IPS-20b (cell line): ENCODE measurements around the gene EPHA4.
"Not testable (repeated sequence)": the region's sequence is repeated elsewhere in the genome, so short reads cannot be mapped to it uniquely, and the experiment has no call there.

ENCODE experiments used
- H3K27ac ChIP-seq: one replicate; pipeline ENCODE4 v1.5.1; 2013; ENCODE audit warnings: low read length
- H3K27me3 ChIP-seq: 2 replicates; pipeline ENCODE4 v1.6.1; 2013; ENCODE audit warnings: mild to moderate bottlenecking, low read length, inconsistent platforms; ENCODE audit not compliant: insufficient read depth
- H3K36me3 ChIP-seq: 2 replicates; pipeline ENCODE4 v1.6.1; 2013; ENCODE audit warnings: low read depth, mild to moderate bottlenecking, inconsistent platforms, low read length, moderate library complexity; ENCODE audit not compliant: insufficient read depth
- H3K4me1 ChIP-seq: 2 replicates; pipeline ENCODE4 v1.6.1; 2013; ENCODE audit warnings: mild to moderate bottlenecking, control low read depth, inconsistent platforms, low read length, moderate library complexity; ENCODE audit not compliant: insufficient read depth
- H3K4me3 ChIP-seq: 2 replicates; pipeline ENCODE4 v1.5.1; 2013; ENCODE audit warnings: mild to moderate bottlenecking, low read length, inconsistent platforms
- H3K9ac ChIP-seq: 2 replicates; pipeline ENCODE4 v1.6.1; 2013; ENCODE audit warnings: low read depth, mild to moderate bottlenecking, inconsistent platforms, low read length, moderate library complexity
- H3K9me3 ChIP-seq: 2 replicates; pipeline ENCODE4 v1.6.1; 2013; ENCODE audit warnings: mild to moderate bottlenecking, low read depth, low read length, inconsistent platforms; ENCODE audit not compliant: insufficient read depth

Gene EPHA4

DNA sequence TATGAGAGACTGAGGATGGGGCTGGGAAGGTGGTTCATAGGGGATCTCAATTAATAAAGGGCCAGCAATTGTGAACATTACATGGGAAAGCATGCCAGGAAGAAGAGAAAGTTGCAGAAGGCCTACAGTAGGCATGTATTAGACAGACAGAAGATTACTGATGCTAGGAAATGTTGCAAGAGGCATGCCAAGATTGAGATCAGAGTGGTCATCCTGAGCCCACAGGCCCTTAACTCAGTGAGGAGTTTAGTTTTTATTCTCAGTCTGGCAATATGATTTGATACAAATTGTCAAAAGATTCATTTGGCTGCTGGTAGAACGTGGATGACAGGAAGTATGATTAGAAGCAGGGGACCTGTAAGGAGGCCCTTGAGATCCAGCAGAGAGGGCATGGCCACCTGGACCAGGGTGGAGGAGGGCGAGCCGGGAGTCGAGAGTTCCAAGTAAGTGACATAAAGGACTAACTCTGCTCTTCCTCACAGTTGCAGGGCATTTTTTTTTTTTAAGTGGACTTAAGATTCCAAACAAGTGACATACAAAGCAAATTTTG is 54.9 kb downstream of the EPHA4 start:
- no peak overlapping the region for H3K4me3 ChIP-seq
- H3K9ac ChIP-seq: no peak overlapping the region
- no peaks in the 10 kb centered on the region for H3K9me3 ChIP-seq
- H3K27me3 ChIP-seq: no peaks in the 10 kb centered on the region
- H3K27ac ChIP-seq: no peak overlapping the region
- H3K4me1 ChIP-seq: peaks cover 20% of the 10 kb centered on the region
- H3K36me3 ChIP-seq: no peaks in the 10 kb centered on the region

GRCh38 chr2:221515864-221516263 is 56.2 kb downstream of the EPHA4 start:
- Histone ChIP-seq H3K9ac (no peak overlapping the region), H3K9me3 (no peaks in the 10 kb centered on the region), H3K4me1 (peaks cover 20% of the 10 kb centered on the region), H3K4me3 (no peak overlapping the region), H3K27ac (no peak overlapping the region), H3K36me3 (no peaks in the 10 kb centered on the region), H3K27me3 (no peaks in the 10 kb centered on the region)

DNA sequence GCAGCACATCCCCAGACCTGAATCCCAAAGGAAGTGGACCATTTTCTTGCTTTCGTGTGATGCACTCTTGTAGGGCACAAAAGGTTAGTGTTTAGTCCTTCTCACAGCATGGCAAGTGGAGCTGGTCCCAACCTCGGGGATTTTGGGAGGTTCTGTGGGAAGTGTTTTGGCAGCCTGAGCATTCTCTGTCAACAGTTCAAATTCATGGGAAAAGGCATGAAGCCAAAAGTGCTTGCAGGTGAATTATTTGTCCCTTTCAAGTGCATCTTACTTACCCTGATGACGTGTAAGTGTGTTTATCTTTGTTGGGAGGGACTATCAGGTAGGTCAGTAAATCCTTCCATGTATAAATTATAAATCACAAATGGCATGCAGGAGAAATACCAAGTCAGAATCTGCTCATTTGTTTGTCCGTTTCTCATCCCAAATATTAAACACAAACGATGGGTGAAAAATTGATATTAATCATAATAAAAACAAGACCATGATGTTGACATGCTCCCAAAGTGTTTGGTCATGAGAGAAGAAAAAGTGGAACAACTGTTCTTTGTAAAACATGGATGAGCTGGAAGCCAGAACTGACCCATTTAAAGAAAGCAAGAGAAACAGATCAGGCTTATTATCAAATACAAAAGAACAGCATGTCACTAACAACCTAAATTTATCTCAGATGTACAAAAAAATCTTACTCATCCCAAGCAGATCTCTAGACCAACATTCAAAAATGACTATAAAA is 57.6 kb downstream of the EPHA4 start:
- Histone ChIP-seq H3K27ac (no peak overlapping the region), H3K36me3 (no peaks in the 10 kb centered on the region), H3K27me3 (no peaks in the 10 kb centered on the region), H3K9ac (no peak overlapping the region), H3K4me3 (no peak overlapping the region), H3K4me1 (peaks cover 14% of the 10 kb centered on the region), H3K9me3 (no peaks in the 10 kb centered on the region)

DNA sequence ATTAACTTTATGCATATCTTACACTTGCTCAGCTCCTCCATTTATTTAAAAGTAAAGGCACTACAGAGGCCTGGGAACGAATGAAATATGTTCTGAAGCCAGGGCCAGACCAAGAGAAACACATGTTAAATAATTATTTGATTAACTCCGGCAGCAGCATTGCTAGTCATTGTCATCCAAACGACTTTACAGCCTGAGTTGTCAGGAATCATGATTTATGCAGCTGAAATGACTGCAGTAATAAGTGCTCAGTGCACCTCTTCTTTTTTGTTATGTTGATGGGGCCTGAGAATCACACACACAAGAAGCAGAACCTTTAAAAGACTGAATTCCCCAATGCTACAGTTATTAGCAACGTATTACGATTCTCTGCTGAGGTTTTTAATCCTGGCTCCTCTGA is 58.9 kb downstream of the EPHA4 start:
- H3K9ac ChIP-seq: no peak overlapping the region
- peaks cover 11% of the 10 kb centered on the region; the same call in 1 of the 2 replicates for H3K4me1 ChIP-seq

DNA sequence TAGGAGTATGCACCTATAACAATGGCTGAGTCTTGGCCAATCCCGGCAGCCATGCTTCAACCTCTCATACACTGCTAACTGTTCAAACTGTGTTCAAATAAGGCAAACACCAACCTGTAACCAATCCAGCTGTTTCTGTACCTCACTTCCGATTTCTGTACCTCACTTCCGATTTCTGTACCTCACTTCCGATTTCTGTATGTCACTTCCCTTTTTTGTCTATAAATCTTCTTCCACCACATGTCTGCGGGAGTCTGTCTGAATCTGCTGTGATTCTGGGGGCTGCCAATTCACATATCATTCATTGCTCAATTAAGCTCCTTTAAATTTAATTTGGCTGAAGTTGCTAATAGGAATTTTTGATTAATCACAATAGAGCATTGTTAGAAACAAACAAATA is 60.8 kb downstream of the EPHA4 start:
- not testable (repeated sequence) for H3K27me3 ChIP-seq, H3K4me3 ChIP-seq, H3K9me3 ChIP-seq, H3K9ac ChIP-seq, H3K36me3 ChIP-seq, H3K27ac ChIP-seq
- H3K4me1 ChIP-seq: peaks cover 11% of the 10 kb centered on the region; the same call in 1 of the 2 replicates

More for the DNA sequence above, 58.9 kb downstream of the EPHA4 start:
- Histone ChIP-seq H3K36me3 (no peaks in the 10 kb centered on the region), H3K4me3 (no peak overlapping the region), H3K9me3 (no peaks in the 10 kb centered on the region), H3K27me3 (no peaks in the 10 kb centered on the region), H3K27ac (no peak overlapping the region)

DNA sequence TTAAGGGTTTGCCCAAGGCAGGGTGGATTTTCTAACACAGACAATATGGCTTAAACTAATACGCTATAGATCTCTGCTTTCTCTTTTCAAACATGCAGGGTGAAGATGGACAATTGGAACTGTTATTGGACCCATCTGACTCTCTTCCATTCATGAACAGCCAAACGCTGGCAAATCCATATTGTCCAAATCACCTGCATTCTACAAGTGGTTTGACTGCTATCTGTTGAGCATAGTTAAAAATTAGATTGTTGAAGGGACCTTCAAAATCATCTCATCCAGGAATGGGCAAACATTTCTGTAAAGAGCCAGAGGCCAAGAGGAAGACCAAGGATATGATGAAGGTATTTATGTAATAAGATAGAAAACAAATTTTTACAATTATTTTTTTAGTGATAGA is 65.6 kb downstream of the EPHA4 start:
- no peak overlapping the region for H3K4me3 ChIP-seq

GRCh38 chr2:221505605-221506004 is 66.5 kb downstream of the EPHA4 start:
- Histone ChIP-seq H3K9me3 (no peaks in the 10 kb centered on the region), H3K4me3 (no peak overlapping the region)

More for the DNA sequence above, 65.6 kb downstream of the EPHA4 start:
- Histone ChIP-seq H3K27ac (no peak overlapping the region), H3K27me3 (no peaks in the 10 kb centered on the region), H3K9ac (no peak overlapping the region), H3K36me3 (no peaks in the 10 kb centered on the region), H3K4me1 (peaks cover 7% of the 10 kb centered on the region; the same call in 1 of the 2 replicates), H3K9me3 (no peaks in the 10 kb centered on the region)

GRCh38 chr2:221504905-221505304 is 67.2 kb downstream of the EPHA4 start:
- Histone ChIP-seq H3K4me1 (peaks cover 10% of the 10 kb centered on the region; the same call in 1 of the 2 replicates), H3K27ac (no peak overlapping the region), H3K36me3 (no peaks in the 10 kb centered on the region), H3K9ac (no peak overlapping the region), H3K27me3 (no peaks in the 10 kb centered on the region), H3K9me3 (no peaks in the 10 kb centered on the region), H3K4me3 (no peak overlapping the region)

More at GRCh38 chr2:221505605-221506004, 66.5 kb downstream of the EPHA4 start:
- Histone ChIP-seq H3K27ac (no peak overlapping the region), H3K36me3 (no peaks in the 10 kb centered on the region), H3K27me3 (no peaks in the 10 kb centered on the region), H3K4me1 (peaks cover 10% of the 10 kb centered on the region; the same call in 1 of the 2 replicates), H3K9ac (no peak overlapping the region)

DNA sequence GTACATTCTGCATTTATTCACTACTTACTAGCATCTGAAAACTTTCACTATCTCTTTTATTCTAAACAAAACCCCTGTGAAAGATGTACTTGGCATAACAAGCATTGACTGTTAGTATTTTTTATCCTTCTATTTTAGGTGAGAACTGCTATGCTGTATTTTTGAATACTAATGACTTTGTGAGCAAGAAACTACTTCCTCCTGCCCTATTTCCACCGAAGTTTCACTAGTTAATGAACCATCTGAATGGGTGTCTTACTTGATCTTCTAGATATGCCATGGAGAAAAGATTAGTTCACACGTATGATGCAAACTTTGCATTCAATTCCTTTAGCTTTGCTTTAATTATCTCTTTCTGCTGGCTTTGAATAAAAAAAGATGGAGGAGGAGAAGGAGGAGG is 68.1 kb downstream of the EPHA4 start:
- H3K36me3 ChIP-seq: no peaks in the 10 kb centered on the region
- H3K27ac ChIP-seq: no peak overlapping the region
- H3K4me3 ChIP-seq: no peak overlapping the region
- H3K9me3 ChIP-seq: no peaks in the 10 kb centered on the region
- no peaks in the 10 kb centered on the region for H3K27me3 ChIP-seq
- no peak overlapping the region for H3K9ac ChIP-seq
- peaks cover 10% of the 10 kb centered on the region; the same call in 1 of the 2 replicates for H3K4me1 ChIP-seq

DNA sequence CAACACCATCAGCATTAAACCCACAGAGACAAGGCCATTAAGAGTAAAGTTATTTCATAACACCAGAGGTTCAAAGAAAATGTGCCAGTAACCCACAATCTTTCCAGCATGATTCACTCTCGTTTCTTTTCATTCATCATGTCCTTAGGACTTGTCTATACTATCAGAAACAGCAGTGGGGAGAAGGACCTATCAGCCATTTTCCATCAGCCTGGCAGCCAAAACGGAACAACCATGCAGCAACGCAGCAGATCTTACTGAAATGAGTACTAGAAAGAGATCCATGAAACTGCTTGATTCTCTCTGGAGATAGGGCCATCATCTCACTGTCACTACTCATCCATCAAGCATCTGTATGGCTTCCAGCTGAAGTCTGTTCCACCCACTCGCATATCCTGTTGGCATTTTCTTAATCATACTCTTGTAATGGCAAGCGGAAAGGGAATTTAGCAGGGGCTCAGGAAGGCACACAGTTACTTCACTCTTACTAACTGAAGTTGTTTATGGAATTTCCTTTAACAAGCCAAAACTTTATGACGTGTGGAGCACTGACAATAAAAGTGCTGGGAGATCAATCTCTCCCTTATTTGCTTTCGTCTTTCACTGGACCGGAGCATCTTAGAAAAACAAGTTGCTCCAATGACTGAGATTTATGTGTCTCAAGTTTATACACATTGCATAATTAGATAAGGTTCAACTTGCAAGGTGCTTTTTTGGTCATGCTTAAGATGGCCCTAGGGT is 69.7 kb downstream of the EPHA4 start:
- Histone ChIP-seq H3K4me3 (no peak overlapping the region), H3K9me3 (no peaks in the 10 kb centered on the region), H3K9ac (no peak overlapping the region), H3K36me3 (no peaks in the 10 kb centered on the region), H3K27ac (no peak overlapping the region), H3K27me3 (no peaks in the 10 kb centered on the region), H3K4me1 (peaks cover 10% of the 10 kb centered on the region; the same call in 1 of the 2 replicates)

DNA sequence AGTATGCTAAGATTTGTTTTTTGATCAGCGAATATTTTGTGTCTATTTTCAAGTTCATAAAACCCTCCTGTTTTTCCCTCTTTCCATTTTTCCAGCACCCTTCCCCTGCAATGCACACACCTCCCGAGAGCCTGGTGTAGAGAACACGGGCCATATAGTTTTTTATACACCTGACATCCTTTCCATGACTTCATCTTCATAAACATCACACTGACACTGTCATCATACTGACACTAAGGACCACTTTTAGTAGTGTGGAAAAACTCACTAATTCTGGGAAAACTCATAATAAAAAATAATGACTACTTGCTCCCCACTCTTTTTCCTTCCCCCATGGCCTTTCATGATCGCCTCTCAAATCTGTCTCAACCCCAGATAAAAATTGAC is 70.2 kb downstream of the EPHA4 start:
- Histone ChIP-seq H3K36me3 (no peaks in the 10 kb centered on the region), H3K4me1 (peaks cover 10% of the 10 kb centered on the region; the same call in 1 of the 2 replicates), H3K4me3 (no peak overlapping the region), H3K9me3 (no peaks in the 10 kb centered on the region), H3K9ac (no peak overlapping the region), H3K27me3 (no peaks in the 10 kb centered on the region), H3K27ac (no peak overlapping the region)
